ENCODE measurements around the gene PPFIBP2. TPM values are rescaled to one million over a fixed set of nuclear protein-coding genes. Genes with fewer than 3 reads are reported as not detected.

The PPFIBP2 gene
- total RNA-seq, 1 donor from 2014 or later = 15.0 TPM

DNA sequence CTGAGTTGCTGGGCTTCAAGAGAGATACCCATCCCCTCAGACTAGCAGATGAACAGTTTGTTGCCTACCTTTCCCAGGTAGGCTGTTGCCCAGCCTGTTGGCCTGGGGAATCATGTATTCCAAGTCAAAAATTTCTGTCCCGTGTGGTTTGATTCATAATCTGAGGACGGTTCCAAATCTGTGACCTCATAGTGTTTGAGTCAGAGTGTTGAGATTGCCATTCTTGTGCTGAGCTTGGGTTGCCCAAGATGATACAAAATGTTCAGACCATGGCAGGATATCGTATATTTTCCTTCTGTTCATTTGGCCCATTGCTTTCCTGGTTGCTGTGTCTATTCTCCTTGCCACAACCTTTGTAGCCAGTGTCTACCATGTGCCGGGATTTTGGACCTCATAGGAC, 95.2 kb downstream of the PPFIBP2 start:
- H3K36me3 ChIP-seq (ENCODE audit: control insufficient read depth, insufficient read depth, low read length) = no peaks in the 10 kb centered on the region
- DNase-seq (ENCODE audit: low read depth) (peak; percentile 65), FAIRE-seq (no peak)
- H3K27me3 ChIP-seq (ENCODE audit: control insufficient read depth, insufficient read depth, low read length) = no peaks in the 10 kb centered on the region
- H3K4me3 ChIP-seq (ENCODE audit: low read depth, low read length) = no peak overlapping the region
- TF ChIP-seq, protein P1, sequence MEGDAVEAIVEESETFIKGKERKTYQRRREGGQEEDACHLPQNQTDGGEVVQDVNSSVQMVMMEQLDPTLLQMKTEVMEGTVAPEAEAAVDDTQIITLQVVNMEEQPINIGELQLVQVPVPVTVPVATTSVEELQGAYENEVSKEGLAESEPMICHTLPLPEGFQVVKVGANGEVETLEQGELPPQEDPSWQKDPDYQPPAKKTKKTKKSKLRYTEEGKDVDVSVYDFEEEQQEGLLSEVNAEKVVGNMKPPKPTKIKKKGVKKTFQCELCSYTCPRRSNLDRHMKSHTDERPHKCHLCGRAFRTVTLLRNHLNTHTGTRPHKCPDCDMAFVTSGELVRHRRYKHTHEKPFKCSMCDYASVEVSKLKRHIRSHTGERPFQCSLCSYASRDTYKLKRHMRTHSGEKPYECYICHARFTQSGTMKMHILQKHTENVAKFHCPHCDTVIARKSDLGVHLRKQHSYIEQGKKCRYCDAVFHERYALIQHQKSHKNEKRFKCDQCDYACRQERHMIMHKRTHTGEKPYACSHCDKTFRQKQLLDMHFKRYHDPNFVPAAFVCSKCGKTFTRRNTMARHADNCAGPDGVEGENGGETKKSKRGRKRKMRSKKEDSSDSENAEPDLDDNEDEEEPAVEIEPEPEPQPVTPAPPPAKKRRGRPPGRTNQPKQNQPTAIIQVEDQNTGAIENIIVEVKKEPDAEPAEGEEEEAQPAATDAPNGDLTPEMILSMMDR (IDR thresholded peaks at IDR 0.05; ENCODE audit: insufficient read depth, low read length, severe bottlenecking) = no peak

DNA sequence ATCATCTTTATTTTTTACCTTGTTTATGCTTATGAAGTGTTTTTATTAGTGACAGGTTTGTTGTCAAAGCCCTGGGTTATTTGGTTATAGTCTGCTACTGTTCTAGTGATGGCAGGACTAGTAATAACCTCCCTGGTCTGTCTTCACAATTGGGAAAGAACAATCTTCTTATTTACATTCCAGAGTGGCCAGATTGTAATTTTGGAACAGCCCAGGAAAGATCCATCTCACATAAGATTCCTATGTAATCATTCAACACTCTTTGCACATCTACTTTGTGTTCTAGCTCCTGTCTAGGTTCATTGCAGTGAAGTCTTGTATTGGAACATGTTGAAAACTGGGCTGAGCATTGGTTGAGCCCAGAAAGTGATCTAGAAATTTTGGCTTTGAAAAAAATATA, 95.7 kb downstream of the PPFIBP2 start:
- H3K27me3 ChIP-seq (ENCODE audit: control insufficient read depth, insufficient read depth, low read length) = no peaks in the 10 kb centered on the region
- no peaks in the 10 kb centered on the region for H3K36me3 ChIP-seq (ENCODE audit: control insufficient read depth, insufficient read depth, low read length)
- DNase-seq (ENCODE audit: low read depth) (no peak), FAIRE-seq (no peak)
- TF ChIP-seq, protein P1 (IDR thresholded peaks at IDR 0.05; ENCODE audit: insufficient read depth, low read length, severe bottlenecking) = no peak
- no peak overlapping the region for H3K4me3 ChIP-seq (ENCODE audit: low read depth, low read length)

DNA sequence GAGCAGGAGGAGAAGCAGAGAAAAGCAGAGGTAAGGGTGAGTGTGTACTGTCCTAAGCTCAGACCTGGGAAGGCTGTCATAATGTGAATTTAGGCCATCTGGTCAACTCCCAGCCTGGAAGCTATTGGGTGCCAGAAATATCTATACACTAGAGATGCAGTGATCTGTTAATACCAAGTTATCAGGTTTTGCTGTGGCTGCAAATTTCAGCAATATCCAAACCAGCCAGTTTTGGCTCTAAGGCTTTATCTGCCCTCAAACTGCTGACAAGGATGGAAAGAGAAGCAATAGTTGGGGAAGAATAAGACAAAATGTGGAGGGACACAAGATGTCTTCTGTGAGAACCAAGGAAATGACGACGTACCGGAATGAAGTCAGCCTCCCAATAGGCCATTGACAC, 96.6 kb downstream of the PPFIBP2 start:
- FAIRE-seq (no peak), DNase-seq (ENCODE audit: low read depth) (no peak)
- TF ChIP-seq, protein P1 (IDR thresholded peaks at IDR 0.05; ENCODE audit: insufficient read depth, low read length, severe bottlenecking) = no peak
- H3K27me3 ChIP-seq (ENCODE audit: control insufficient read depth, insufficient read depth, low read length) = no peaks in the 10 kb centered on the region
- no peak overlapping the region for H3K4me3 ChIP-seq (ENCODE audit: low read depth, low read length)
- no peaks in the 10 kb centered on the region for H3K36me3 ChIP-seq (ENCODE audit: control insufficient read depth, insufficient read depth, low read length)

DNA sequence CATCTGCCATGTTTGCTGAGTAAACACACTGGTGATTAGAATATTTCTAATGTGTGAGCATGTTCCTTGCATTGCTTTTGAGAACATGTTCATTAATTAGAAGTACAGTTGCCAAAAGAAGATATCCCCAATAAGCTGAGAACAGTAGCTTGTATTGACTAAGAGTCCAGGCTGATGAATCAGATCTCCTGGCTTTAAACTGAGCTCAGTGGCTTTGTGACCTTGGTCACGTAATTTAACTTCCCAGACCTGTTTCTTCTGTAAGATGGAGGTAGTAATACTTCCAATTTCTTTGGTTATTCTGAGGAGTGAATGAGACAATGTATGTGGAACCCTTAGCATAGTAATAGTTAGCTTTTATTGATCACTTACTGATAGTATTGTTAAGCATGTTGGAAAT, 97.6 kb downstream of the PPFIBP2 start:
- no peaks in the 10 kb centered on the region for H3K36me3 ChIP-seq (ENCODE audit: control insufficient read depth, insufficient read depth, low read length)
- H3K27me3 ChIP-seq (ENCODE audit: control insufficient read depth, insufficient read depth, low read length) = no peaks in the 10 kb centered on the region
- TF ChIP-seq, protein P1 (IDR thresholded peaks at IDR 0.05; ENCODE audit: insufficient read depth, low read length, severe bottlenecking) = no peak
- FAIRE-seq (no peak), DNase-seq (ENCODE audit: low read depth) (peak; percentile 57)
- H3K4me3 ChIP-seq (ENCODE audit: low read depth, low read length) = no peak overlapping the region

DNA sequence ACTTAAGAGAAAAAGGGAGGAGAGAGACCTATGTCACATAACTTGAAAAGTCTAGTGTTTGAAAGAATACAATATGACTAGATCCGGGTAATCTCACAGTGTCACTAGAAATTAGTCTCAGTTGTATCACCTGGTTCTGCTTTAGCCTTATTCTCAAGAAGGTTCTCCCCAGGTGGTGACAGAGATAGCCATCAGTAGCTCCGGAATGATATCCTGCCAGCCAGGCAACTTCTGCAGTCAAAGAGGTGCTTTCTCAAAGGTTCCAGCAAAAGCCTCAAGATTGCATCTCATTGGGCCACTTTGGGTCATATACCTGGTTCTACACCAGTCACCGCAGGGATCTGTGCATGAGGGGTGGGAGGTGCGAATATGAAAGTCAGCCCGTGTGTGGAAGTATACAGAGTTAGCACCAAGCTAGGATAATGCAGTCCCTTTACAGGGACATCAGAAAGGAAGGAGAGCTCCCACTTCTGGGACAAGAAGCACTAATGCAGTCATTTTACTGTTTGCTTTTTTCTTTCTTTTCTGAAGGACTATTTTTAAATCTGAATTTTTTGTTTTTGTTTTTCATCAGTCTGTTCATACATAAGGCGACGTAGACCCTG, 98.4 kb downstream of the PPFIBP2 start:
- H3K36me3 ChIP-seq (ENCODE audit: control insufficient read depth, insufficient read depth, low read length) = no peaks in the 10 kb centered on the region
- FAIRE-seq (no peak), DNase-seq (ENCODE audit: low read depth) (no peak)
- no peak overlapping the region for H3K4me3 ChIP-seq (ENCODE audit: low read depth, low read length)
- TF ChIP-seq, protein P1 (IDR thresholded peaks at IDR 0.05; ENCODE audit: insufficient read depth, low read length, severe bottlenecking) = no peak
- no peaks in the 10 kb centered on the region for H3K27me3 ChIP-seq (ENCODE audit: control insufficient read depth, insufficient read depth, low read length)

All from bronchial epithelial cell (primary cell).